Endothelial cell of umbilical vein (primary cell): ENCODE measurements around the gene AGRN. TPM values are rescaled to one million over a fixed set of nuclear protein-coding genes. Genes with fewer than 3 reads are reported as not detected.

Source experiments
- BruUV-seq: library from RNA; stranded (reverse); fragments of 400-500 nt; replicated peaks from 2 replicates; lab custom pipeline; 2021; lab: Mats Ljungman, UMichigan
- CTCF ChIA-PET: fragments of 300-600, 350-600 bp; sonication (Branson Sonifier 250); formaldehyde crosslinking; loops from one replicate; lab custom pipeline; 2021; ENCODE audit warnings: antibody characterized with exemption, inconsistent platforms; lab: Charles Lee
- POLR2A ChIA-PET: fragments of 300-600, 350-600 bp; sonication (Branson Sonifier 250); formaldehyde crosslinking; loops from one replicate; lab custom pipeline; 2021; ENCODE audit warnings: antibody characterized with exemption, inconsistent platforms; lab: Charles Lee
- DNase-seq: peaks from one replicate; pipeline ENCODE4 v3.0.0-alpha.2; 2011; ENCODE audit warnings: low read depth, low spot score
- FAIRE-seq: peaks from 2 replicates; lab custom pipeline; 2011; peaks lifted over from hg19 to GRCh38; lab: Jason Lieb, UNC
- H2AFZ ChIP-seq: 2 replicates; pipeline ENCODE4 v1.6.0; 2012; ENCODE audit warnings: low read depth, low read length, control low read depth, inconsistent platforms
- H3K27ac ChIP-seq: 2 replicates; pipeline ENCODE4 v1.5.1; 2011; ENCODE audit warnings: low read depth, mild to moderate bottlenecking, control low read depth, low read length, moderate library complexity; ENCODE audit not compliant: insufficient read depth
- H3K27me3 ChIP-seq, 2 experiments: 2 replicates each; pipeline versions ENCODE4 v1.6.0 to v1.6.1; 2011; ENCODE audit warnings: low read length in 2 of 2, mixed read lengths in 1 of 2; ENCODE audit not compliant: control insufficient read depth in 2 of 2, insufficient read depth in 2 of 2
- H3K36me3 ChIP-seq, 2 experiments: 2 replicates in 1 of 2; 3 replicates in 1 of 2; pipeline ENCODE4 v1.5.1; 2011; ENCODE audit warnings: low read length in 2 of 2, mild to moderate bottlenecking in 1 of 2, moderate library complexity in 1 of 2; ENCODE audit not compliant: control insufficient read depth in 2 of 2, insufficient read depth in 2 of 2; ENCODE audit errors: extremely low read depth in 1 of 2
- H3K4me1 ChIP-seq: 3 replicates; pipeline ENCODE4 v1.5.1; 2011; ENCODE audit warnings: mild to moderate bottlenecking, low read length; ENCODE audit not compliant: control insufficient read depth, insufficient read depth; ENCODE audit errors: extremely low read depth
- H3K4me2 ChIP-seq: 2 replicates; pipeline ENCODE4 v1.6.1; 2011; ENCODE audit warnings: low read length, control low read depth, mixed read lengths; ENCODE audit not compliant: insufficient read depth
- H3K4me3 ChIP-seq, 3 experiments: fragments of 200-600 bp in 1 of 3; sonication (generic), shearing (Covaris generic) in 1 of 3; replicated peaks in 1 of 3; 2 replicates each; pipeline ENCODE4 v1.5.1; 2011 to 2016; ENCODE audit warnings: control low read depth in 3 of 3, low read length in 3 of 3, mild to moderate bottlenecking in 2 of 3, inconsistent platforms in 1 of 3, low read depth in 1 of 3, moderate library complexity in 1 of 3; ENCODE audit not compliant: insufficient read depth in 1 of 3
- H3K79me2 ChIP-seq: 2 replicates; pipeline ENCODE4 v1.6.0; 2012; ENCODE audit warnings: low read length, inconsistent platforms; ENCODE audit not compliant: control insufficient read depth, insufficient read depth
- H3K9ac ChIP-seq: replicated peaks from 2 replicates; pipeline ENCODE3; 2011; ENCODE audit warnings: low read length, control low read depth; ENCODE audit not compliant: insufficient read depth; ENCODE audit errors: extremely low read depth
- H3K9me1 ChIP-seq: replicated peaks from 3 replicates; pipeline ENCODE4 v1.6.0; 2011; ENCODE audit warnings: mild to moderate bottlenecking, low read length; ENCODE audit not compliant: control insufficient read depth, insufficient read depth; ENCODE audit errors: extremely low read depth
- H3K9me3 ChIP-seq: replicated peaks from 2 replicates; pipeline ENCODE4 v1.5.1; 2012; ENCODE audit warnings: low read length, inconsistent platforms; ENCODE audit not compliant: control insufficient read depth, insufficient read depth
- H4K20me1 ChIP-seq: replicated peaks from 2 replicates; pipeline ENCODE3; 2011; ENCODE audit warnings: mild to moderate bottlenecking, low read length; ENCODE audit not compliant: control insufficient read depth, insufficient read depth; ENCODE audit errors: extremely low read depth
- CTCF ChIP-seq, 2 donors: IDR thresholded peaks; 1 replicate in 1 of 2; 2 replicates in 1 of 2; pipeline ENCODE4 v1.5.1; 2011; ENCODE audit warnings: low read length in 2 of 2, mild to moderate bottlenecking in 2 of 2, moderate library complexity in 2 of 2, control low read depth in 1 of 2, inconsistent platforms in 1 of 2, low read depth in 1 of 2; ENCODE audit not compliant: insufficient read depth in 1 of 2; ENCODE audit errors: extremely low read depth in 1 of 2
- EZH2 ChIP-seq: IDR thresholded peaks from 2 replicates; pipeline ENCODE4 v1.6.1; 2012; ENCODE audit warnings: borderline replicate concordance, low read depth, mild to moderate bottlenecking, moderate library complexity, low read length, inconsistent platforms; ENCODE audit not compliant: severe bottlenecking
- FOS ChIP-seq: IDR thresholded peaks from 2 replicates; pipeline ENCODE4 v1.6.1; 2011; ENCODE audit warnings: mild to moderate bottlenecking, low read length, moderate library complexity, borderline replicate concordance; ENCODE audit not compliant: insufficient read depth
- MAX ChIP-seq: IDR thresholded peaks from 2 replicates; pipeline ENCODE4 v1.6.1; 2011; ENCODE audit not compliant: insufficient read depth, insufficient read length
- MYC ChIP-seq: IDR thresholded peaks from one replicate; pipeline ENCODE4 v1.6.1; 2011; ENCODE audit warnings: mild to moderate bottlenecking, low read depth, low read length
- POLR2A ChIP-seq: IDR thresholded peaks from 2 replicates; pipeline ENCODE4 v1.6.1; 2012; ENCODE audit warnings: low read depth, mild to moderate bottlenecking, control low read depth, low read length
- POLR2AphosphoS5 ChIP-seq: IDR thresholded peaks from 2 replicates; pipeline ENCODE4 v1.6.1; 2012; ENCODE audit warnings: low read depth, mild to moderate bottlenecking, control low read depth, low read length, moderate library complexity; ENCODE audit not compliant: insufficient read depth
- dilution Hi-C: fragments of 300-500 bp; cut with MboI; formaldehyde crosslinking; loops from one replicate; pipeline ENCODE4 v1.15.0; 2019; ENCODE audit warnings: low sequenced_read_pairs; ENCODE audit not compliant: extremely low pct_ligation_motif_present
- intact Hi-C: fragments of 100-400 bp; cut with micrococcal nuclease; formaldehyde crosslinking; loops from one replicate; pipeline ENCODE4 v1.10.0; 2022
- polyA plus RNA-seq, 4 experiments: library from polyadenylated mRNA; depleted of rRNA in 3 of 4; stranded (reverse) in 3 of 4; unstranded in 1 of 4; fragments of >200 nt; gene quantifications; 2 replicates each; pipeline versions ENCODE4 v1.2.1 to v1.2.3, GENCODE V29; 2011 to 2012; ENCODE audit warnings: missing spikeins in 1 of 4
- total RNA-seq: library from RNA; stranded (reverse); gene quantifications from 2 replicates; pipeline ENCODE4 v1.2.3, GENCODE V29; 2021

AGRN gene
- total and polyA plus RNA-seq, 2 donors (not counting 3 experiments of a cell fraction or from before 2014, with no cell fraction given) = 66.6 to 67.8 TPM

- Histone ChIP-seq H4K20me1 (no peaks in the 10 kb centered on the region), H3K9me3 (no peaks in the 10 kb centered on the region), H3K4me3 (no peak overlapping the region), H3K4me1 (peaks cover 14% of the 10 kb centered on the region), H3K36me3 (no peaks in the 10 kb centered on the region), H3K9me1 (no peaks in the 10 kb centered on the region), H3K4me2 (no peak overlapping the region), H3K27me3 (no peaks in the 10 kb centered on the region), H3K79me2 (no peaks in the 10 kb centered on the region), H3K27ac (no peak overlapping the region), H3K9ac (no peak overlapping the region), H2AFZ (no peak overlapping the region)
- dilution Hi-C loops (no loop called here), intact Hi-C loops (no loop called here)
- no TSS peak for BruUV-seq
- FAIRE-seq (no peak), DNase-seq (no peak)
- TF ChIP-seq CTCF (IDR thresholded peaks at IDR 0.05; ENCODE audit: extremely low read depth in 1 of 2, insufficient read depth in 1 of 2, low read depth in 1 of 2, low read length in 2 of 2) (no peak), MYC (no peak), POLR2AphosphoS5 (no peak), EZH2 (no peak), MAX (no peak), POLR2A (no peak), FOS (no peak)
- CTCF ChIA-PET = interaction anchor here (1.2 to 5.7 kb wide), 2 partner anchors 8 to 286 kb away, joined by 4 to 41 read pairs; partner anchors contain the start of gene ISG15
- POLR2A ChIA-PET = no interaction called here
Observed at GRCh38 chr1:1005774-1006304, 14.1 kb upstream of the AGRN start.
